CD8-positive, alpha-beta memory T cell (primary cell): ENCODE results near the gene RNF4. TPM values are rescaled to one million over a fixed set of nuclear protein-coding genes. Genes with fewer than 3 reads are reported as not detected.

ENCODE experiments used
- CTCF ChIA-PET: fragments of 350-600 bp; sonication (Branson Sonifier 250); formaldehyde crosslinking; loops from one replicate; lab custom pipeline; 2021; ENCODE audit warnings: antibody characterized with exemption; lab: Charles Lee
- POLR2A ChIA-PET: fragments of 350-600 bp; sonication (Branson Sonifier 250); formaldehyde crosslinking; loops from one replicate; lab custom pipeline; 2021; ENCODE audit warnings: antibody characterized with exemption; lab: Charles Lee
- DNase-seq, 5 donors: peaks; one replicate each; pipeline versions ENCODE4 v3.0.0 to v3.0.0-alpha.2; 2020 to 2022; ENCODE audit warnings: mixed read lengths in 1 of 5
- H3K27ac ChIP-seq: one replicate; pipeline ENCODE4 v1.7.0; 2013; ENCODE audit warnings: low read depth, mild to moderate bottlenecking, low read length, moderate library complexity
- H3K27me3 ChIP-seq: 2 replicates; pipeline ENCODE4 v1.7.0; 2013; ENCODE audit warnings: low read length, mild to moderate bottlenecking; ENCODE audit not compliant: insufficient read depth, poor library complexity, severe bottlenecking
- H3K36me3 ChIP-seq: 2 replicates; pipeline ENCODE4 v1.7.0; 2013; ENCODE audit warnings: mild to moderate bottlenecking, low read length, moderate library complexity; ENCODE audit not compliant: insufficient read depth
- H3K4me1 ChIP-seq: 2 replicates; pipeline ENCODE4 v1.7.0; 2013; ENCODE audit warnings: mild to moderate bottlenecking, low read length, moderate library complexity; ENCODE audit not compliant: insufficient read depth
- H3K4me3 ChIP-seq: 2 replicates; pipeline ENCODE4 v1.7.0; 2013; ENCODE audit warnings: mild to moderate bottlenecking, low read length
- H3K9me3 ChIP-seq: 2 replicates; pipeline ENCODE4 v1.7.0; 2013; ENCODE audit warnings: mild to moderate bottlenecking, low read length
- H3K27ac Mint-ChIP-seq, 8 donors: one replicate each; pipeline ENCODE4 v1.8.0; 2020 to 2021; ENCODE audit warnings: mixed read lengths in 8 of 8, mild to moderate bottlenecking in 6 of 8, inconsistent platforms in 3 of 8, moderate library complexity in 3 of 8
- H3K27me3 Mint-ChIP-seq, 2 donors: one replicate each; pipeline ENCODE4 v1.8.0; 2020 to 2021; ENCODE audit warnings: mixed read lengths in 2 of 2, mild to moderate bottlenecking in 1 of 2, moderate library complexity in 1 of 2
- H3K36me3 Mint-ChIP-seq, 3 donors: one replicate each; pipeline ENCODE4 v1.8.0; 2020 to 2021; ENCODE audit warnings: mixed read lengths in 3 of 3, inconsistent platforms in 1 of 3, mild to moderate bottlenecking in 1 of 3
- H3K4me1 Mint-ChIP-seq, 3 donors: one replicate each; pipeline ENCODE4 v1.8.0; 2020 to 2021; ENCODE audit warnings: mixed read lengths in 3 of 3, inconsistent platforms in 1 of 3, mild to moderate bottlenecking in 1 of 3
- H3K4me3 Mint-ChIP-seq, 7 donors: one replicate each; pipeline ENCODE4 v1.8.0; 2020 to 2021; ENCODE audit warnings: mixed read lengths in 7 of 7, mild to moderate bottlenecking in 6 of 7, moderate library complexity in 4 of 7, inconsistent platforms in 2 of 7
- H3K9me3 Mint-ChIP-seq, 5 donors: one replicate each; pipeline ENCODE4 v1.8.0; 2020 to 2022; ENCODE audit warnings: mixed read lengths in 5 of 5, mild to moderate bottlenecking in 3 of 5, moderate library complexity in 2 of 5, inconsistent platforms in 1 of 5
- polyA plus RNA-seq: library from polyadenylated mRNA; unstranded; fragments of 300-500 nt; fragmentation: Illumina TruSeq; gene quantifications from one replicate; pipeline ENCODE4 v1.2.3, GENCODE V29; 2021
- total RNA-seq, 2 experiments: library from RNA; stranded (reverse); gene quantifications; one replicate each; pipeline ENCODE4 v1.2.3, GENCODE V29; 2021

RNF4 gene
- total and polyA plus RNA-seq, 3 experiments from 2014 or later: 94.8 to 98.1 (median 95.4) TPM

GRCh38 chr4:2433609-2434350 is 35.1 kb upstream of the RNF4 start:
- no peaks in the 10 kb centered on the region for H3K9me3 ChIP-seq
- no peaks in the 10 kb centered on the region for H3K36me3 Mint-ChIP-seq
- H3K27ac ChIP-seq: no peak overlapping the region
- no peak overlapping the region for H3K4me3 ChIP-seq
- ChIA-PET CTCF (interaction anchor here (1.4 kb wide), 1 partner anchor 214 kb away, joined by 4 read pairs; no protein-coding TSS in a partner anchor), POLR2A (no interaction called here)
- H3K4me1 ChIP-seq: no peaks in the 10 kb centered on the region
- peaks cover 0 to 2% of the 10 kb centered on the region in 2 donors for H3K27me3 Mint-ChIP-seq
- H3K27ac Mint-ChIP-seq: no peak overlapping the region
- H3K4me3 Mint-ChIP-seq: no peak overlapping the region
- no peak for DNase-seq
- H3K9me3 Mint-ChIP-seq: no peaks in the 10 kb centered on the region
- H3K27me3 ChIP-seq: no peaks in the 10 kb centered on the region
- H3K4me1 Mint-ChIP-seq: no peaks in the 10 kb centered on the region
- no peaks in the 10 kb centered on the region for H3K36me3 ChIP-seq

GRCh38 chr4:2434420-2434819 is 34.5 kb upstream of the RNF4 start:
- no peak overlapping the region for H3K27ac ChIP-seq
- no peaks in the 10 kb centered on the region for H3K4me1 ChIP-seq
- H3K4me1 Mint-ChIP-seq: no peaks in the 10 kb centered on the region
- H3K4me3 ChIP-seq: no peak overlapping the region
- no peaks in the 10 kb centered on the region for H3K36me3 Mint-ChIP-seq
- no peaks in the 10 kb centered on the region for H3K9me3 Mint-ChIP-seq
- no peaks in the 10 kb centered on the region for H3K9me3 ChIP-seq
- H3K36me3 ChIP-seq: no peaks in the 10 kb centered on the region
- ChIA-PET POLR2A (no interaction called here), CTCF (no interaction called here)
- DNase-seq: no peak
- no peaks in the 10 kb centered on the region for H3K27me3 Mint-ChIP-seq
- no peaks in the 10 kb centered on the region for H3K27me3 ChIP-seq
- no peak overlapping the region for H3K27ac Mint-ChIP-seq
- H3K4me3 Mint-ChIP-seq: no peak overlapping the region

DNA sequence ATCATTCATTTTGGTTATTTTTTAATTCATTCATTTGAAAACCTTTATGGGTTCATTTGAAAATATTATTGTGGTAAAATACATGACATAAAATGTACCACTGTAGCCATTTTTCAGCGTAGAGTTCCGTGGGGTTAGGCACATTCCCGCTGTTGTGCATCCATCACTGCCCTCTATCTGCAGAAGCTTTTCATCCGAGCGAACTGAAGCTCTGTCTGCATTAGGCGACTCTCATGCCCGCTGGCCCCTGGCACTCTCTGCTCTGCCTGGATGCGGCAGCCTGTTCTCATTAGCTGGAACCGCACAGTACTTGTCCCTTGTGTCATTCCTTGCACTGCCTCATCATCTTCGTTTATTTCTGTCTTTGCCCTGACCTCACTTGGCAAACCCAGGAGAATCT is 32.6 kb upstream of the RNF4 start:
- Histone ChIP-seq H3K36me3 (no peaks in the 10 kb centered on the region), H3K4me3 (no peak overlapping the region), H3K4me1 (peaks cover under 1% of the 10 kb centered on the region), H3K9me3 (no peaks in the 10 kb centered on the region), H3K27ac (no peak overlapping the region), H3K27me3 (no peaks in the 10 kb centered on the region)
- Mint-ChIP-seq H3K4me3 (no peak overlapping the region), H3K4me1 (no peaks in the 10 kb centered on the region), H3K27ac (no peak overlapping the region), H3K27me3 (no peaks in the 10 kb centered on the region), H3K9me3 (no peaks in the 10 kb centered on the region), H3K36me3 (no peaks in the 10 kb centered on the region)
- POLR2A ChIA-PET: no interaction called here
- CTCF ChIA-PET: interaction anchor here (0.6 kb wide), 1 partner anchor 22 kb away, joined by 3 read pairs; no protein-coding TSS in a partner anchor
- DNase-seq: no peak

DNA sequence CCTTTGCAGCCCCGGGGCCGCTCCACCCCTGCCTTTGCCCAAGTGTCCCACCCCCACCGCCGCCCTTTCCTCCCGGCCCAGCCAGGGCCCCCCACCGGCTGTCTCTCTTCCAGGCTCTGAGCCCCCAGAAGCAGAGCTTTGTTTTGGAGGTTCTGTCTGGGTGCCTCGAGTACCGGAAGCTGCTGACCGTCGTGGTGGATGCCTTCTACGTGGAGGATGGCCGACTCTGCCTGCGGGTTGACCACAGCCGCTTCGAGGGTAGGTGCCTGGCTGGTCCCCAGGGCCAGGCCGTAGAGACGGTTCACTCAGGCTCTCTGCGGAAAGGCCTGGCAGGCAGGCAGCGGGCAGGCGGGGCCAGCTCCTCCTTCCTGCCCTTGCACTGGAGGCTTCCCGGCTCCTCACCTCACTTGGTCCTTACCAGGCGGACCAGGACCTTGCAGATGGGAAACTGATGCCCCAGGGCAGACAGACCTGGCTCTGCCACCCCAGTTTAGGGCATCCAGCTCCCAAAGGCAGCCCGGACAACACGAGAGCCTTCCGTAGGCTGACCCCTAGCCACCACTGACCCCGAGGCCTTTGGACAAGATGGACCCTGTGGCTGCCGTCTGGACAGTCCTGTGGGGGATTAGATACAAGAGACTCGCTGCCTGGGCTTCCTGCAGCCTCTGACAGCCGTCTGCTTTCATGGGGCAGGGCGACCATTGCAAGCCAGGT is 32.0 kb upstream of the RNF4 start:
- POLR2A ChIA-PET: no interaction called here
- CTCF ChIA-PET: interaction anchor here (0.6 kb wide), 1 partner anchor 23 kb away, joined by 3 read pairs; no protein-coding TSS in a partner anchor
- no peaks in the 10 kb centered on the region for H3K36me3 Mint-ChIP-seq

DNA sequence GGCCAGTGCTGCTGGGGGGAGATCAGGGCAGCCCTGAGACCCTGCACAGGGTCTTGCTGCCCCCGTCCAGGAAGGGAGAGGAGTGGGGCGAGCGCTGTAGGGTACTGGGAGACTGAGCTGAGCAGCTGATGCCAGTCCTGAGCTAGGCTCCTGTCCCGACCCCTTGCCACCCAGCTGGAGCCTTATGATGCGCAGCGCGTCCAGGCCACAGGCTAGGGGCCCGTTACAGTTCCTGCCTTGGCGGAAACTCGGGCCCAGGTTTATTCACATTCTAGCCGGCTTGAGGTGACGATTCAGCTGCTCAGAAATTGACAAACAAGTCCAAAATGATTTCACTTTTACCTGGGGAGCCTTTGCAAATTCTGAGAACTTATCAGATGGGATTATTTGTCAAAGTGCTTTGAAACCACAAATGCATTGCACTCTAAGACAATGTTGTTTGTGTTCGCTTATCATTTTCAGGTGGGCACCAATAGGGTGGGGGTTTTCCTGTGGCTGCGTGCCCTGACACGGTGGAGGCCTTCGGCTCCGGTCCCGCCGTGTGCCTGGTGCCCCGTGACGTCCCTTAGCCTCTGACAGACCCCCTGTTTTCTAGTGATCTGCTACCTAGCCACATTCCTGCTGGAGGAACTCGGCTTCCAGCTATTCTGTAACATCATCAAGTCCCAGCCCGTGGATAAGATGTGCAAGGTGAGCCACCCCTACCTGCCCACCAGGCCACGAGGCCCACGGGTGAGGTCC is 31.3 kb upstream of the RNF4 start:
- ChIA-PET CTCF (interaction anchor here (1.5 kb wide), 1 partner anchor 217 kb away, joined by 5 read pairs; no protein-coding TSS in a partner anchor), POLR2A (no interaction called here)
- H3K36me3 Mint-ChIP-seq: no peaks in the 10 kb centered on the region
- H3K4me1 ChIP-seq: peaks cover 3% of the 10 kb centered on the region
- peaks cover 0 to 4% (median 2%) of the 10 kb centered on the region in 3 donors for H3K4me1 Mint-ChIP-seq
- H3K27me3 Mint-ChIP-seq: no peaks in the 10 kb centered on the region
- H3K9me3 Mint-ChIP-seq: no peaks in the 10 kb centered on the region
- no peaks in the 10 kb centered on the region for H3K36me3 ChIP-seq
- H3K27ac ChIP-seq: no peak overlapping the region
- no peaks in the 10 kb centered on the region for H3K9me3 ChIP-seq
- no peak overlapping the region for H3K4me3 Mint-ChIP-seq
- H3K27me3 ChIP-seq: no peaks in the 10 kb centered on the region
- DNase-seq: no peak
- no peak overlapping the region for H3K27ac Mint-ChIP-seq
- no peak overlapping the region for H3K4me3 ChIP-seq

More for the DNA sequence above, 32.0 kb upstream of the RNF4 start:
- H3K27ac Mint-ChIP-seq: no peak overlapping the region
- no peak for DNase-seq
- H3K9me3 ChIP-seq: no peaks in the 10 kb centered on the region
- H3K4me3 Mint-ChIP-seq: no peak overlapping the region
- no peak overlapping the region for H3K27ac ChIP-seq
- no peaks in the 10 kb centered on the region for H3K36me3 ChIP-seq
- no peaks in the 10 kb centered on the region for H3K27me3 Mint-ChIP-seq
- peaks cover 0 to 4% (median 2%) of the 10 kb centered on the region in 3 donors for H3K4me1 Mint-ChIP-seq
- H3K9me3 Mint-ChIP-seq: no peaks in the 10 kb centered on the region
- no peak overlapping the region for H3K4me3 ChIP-seq
- peaks cover 3% of the 10 kb centered on the region for H3K4me1 ChIP-seq
- no peaks in the 10 kb centered on the region for H3K27me3 ChIP-seq

DNA sequence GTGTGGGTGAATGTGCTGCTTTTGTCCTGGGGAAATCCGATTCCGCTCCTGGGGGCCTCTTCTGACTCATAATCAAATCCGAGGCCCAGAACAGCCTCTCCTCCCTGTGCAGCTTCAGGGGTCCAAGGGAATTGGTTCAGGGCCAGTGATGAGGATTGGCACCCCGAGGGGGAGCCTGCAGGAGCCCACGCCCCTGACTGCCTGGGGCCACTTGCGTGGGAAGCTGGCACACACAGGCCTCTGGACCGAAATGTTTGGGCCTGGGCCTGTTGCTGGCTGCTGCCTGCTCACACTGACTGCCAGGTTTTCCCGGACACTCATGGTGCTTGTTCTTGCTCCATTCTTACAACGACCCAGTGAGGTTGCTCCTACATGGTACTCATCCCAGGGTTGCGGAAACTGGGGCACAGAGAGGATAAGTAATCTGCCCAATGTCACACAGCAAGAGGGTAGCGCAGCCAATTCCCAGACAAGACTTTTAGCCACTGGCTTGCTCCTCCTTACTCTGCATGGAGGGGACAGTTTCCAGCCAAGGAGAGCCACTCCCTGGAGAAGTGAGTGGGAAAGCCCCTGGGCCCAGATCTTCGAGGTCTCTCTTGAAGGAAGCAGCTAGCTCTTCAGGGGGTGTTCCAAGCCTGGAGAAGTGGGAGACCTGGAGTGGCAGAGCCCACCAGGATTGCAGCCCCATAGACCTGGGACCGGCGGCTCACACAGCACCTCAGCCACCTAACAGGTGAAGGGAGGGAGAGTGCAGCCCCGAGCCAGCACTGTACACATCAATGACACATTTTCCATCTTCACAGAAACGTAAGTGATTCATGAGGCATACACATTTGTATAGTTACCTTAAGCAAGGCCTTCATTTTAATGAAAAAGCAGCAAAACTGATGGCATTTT is 29.8 kb upstream of the RNF4 start:
- no peak for DNase-seq
- no peaks in the 10 kb centered on the region for H3K36me3 ChIP-seq
- Mint-ChIP-seq H3K27me3 (no peaks in the 10 kb centered on the region), H3K4me3 (no peak overlapping the region), H3K36me3 (no peaks in the 10 kb centered on the region), H3K4me1 (peaks cover 0 to 4% (median 2%) of the 10 kb centered on the region in 3 donors), H3K27ac (no peak overlapping the region), H3K9me3 (no peaks in the 10 kb centered on the region)
- H3K9me3 ChIP-seq: no peaks in the 10 kb centered on the region
- POLR2A ChIA-PET: no interaction called here
- peaks cover 3% of the 10 kb centered on the region for H3K4me1 ChIP-seq
- H3K27ac ChIP-seq: no peak overlapping the region
- H3K27me3 ChIP-seq: no peaks in the 10 kb centered on the region
- H3K4me3 ChIP-seq: no peak overlapping the region
- CTCF ChIA-PET: interaction anchor here (1.5 to 6.1 kb wide), 2 partner anchors 219 kb away, joined by 5 to 39 read pairs; no protein-coding TSS in a partner anchor
